HG03103 (cell line): Measurements from ENCODE around the gene CLCNKB.

Experiments used
- ATAC-seq: cut with Tn5 transposase; IDR thresholded peaks from one replicate; pipeline ENCODE4 v1.9.1; 2021; ENCODE audit warnings: low read depth; ENCODE audit not compliant: unreplicated experiment

The CLCNKB gene

DNA sequence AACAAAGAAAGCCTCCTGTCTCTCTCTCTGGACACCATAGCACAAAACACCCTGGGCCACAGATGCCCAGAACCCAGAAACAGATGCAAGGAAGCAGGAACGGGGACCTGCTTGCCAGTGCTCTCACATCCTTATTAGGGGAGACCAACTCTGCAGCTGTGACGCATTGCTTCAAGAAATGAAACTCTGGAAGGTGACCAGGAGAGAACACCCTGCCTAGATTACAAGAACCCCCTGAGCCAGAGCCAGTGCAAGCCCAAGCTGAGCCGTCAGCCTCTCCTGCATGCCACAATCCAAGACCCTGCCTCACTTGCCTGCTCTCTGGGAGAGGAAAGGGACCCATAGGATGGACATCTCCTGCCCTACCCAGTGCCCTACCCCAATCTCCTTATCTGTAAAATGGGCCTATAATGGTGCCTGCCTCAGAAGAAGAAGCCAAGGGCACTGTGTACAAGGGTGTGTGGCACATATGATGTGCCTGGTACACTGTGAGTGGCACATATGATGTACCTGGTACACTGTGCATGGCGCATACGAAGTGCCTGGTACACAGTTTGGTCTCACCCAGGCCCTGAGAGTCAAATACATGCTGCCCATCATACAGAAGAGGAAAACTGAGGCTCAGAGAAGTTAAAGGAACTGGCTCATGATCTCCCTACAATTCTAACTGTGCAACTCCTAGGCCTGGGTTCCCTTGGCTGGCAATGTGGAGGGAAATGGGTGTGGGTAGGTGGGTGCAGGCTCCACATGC lies 46.7 kb downstream of the CLCNKB start:
- ATAC-seq = no peak

DNA sequence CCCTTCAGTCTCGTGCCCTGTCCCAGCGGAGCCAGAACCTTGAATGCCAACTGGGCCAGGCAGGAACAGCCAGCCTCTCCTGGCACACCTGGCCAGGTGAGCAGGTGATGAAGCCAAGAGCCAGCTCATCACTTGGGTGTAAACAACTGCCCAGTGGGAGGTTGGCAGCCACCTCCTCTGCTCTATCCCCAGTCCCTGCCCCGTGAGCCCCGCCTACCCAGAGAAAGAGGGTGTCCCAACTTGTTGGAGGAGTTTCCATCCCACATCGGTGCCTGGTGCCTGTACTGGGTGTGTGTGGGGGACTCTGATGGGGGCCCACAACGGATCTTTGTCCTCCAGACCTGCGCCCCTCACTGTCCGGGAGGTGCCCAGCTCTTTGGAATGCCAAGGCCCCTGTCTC lies 47.7 kb downstream of the CLCNKB start:
- no peak for ATAC-seq

DNA sequence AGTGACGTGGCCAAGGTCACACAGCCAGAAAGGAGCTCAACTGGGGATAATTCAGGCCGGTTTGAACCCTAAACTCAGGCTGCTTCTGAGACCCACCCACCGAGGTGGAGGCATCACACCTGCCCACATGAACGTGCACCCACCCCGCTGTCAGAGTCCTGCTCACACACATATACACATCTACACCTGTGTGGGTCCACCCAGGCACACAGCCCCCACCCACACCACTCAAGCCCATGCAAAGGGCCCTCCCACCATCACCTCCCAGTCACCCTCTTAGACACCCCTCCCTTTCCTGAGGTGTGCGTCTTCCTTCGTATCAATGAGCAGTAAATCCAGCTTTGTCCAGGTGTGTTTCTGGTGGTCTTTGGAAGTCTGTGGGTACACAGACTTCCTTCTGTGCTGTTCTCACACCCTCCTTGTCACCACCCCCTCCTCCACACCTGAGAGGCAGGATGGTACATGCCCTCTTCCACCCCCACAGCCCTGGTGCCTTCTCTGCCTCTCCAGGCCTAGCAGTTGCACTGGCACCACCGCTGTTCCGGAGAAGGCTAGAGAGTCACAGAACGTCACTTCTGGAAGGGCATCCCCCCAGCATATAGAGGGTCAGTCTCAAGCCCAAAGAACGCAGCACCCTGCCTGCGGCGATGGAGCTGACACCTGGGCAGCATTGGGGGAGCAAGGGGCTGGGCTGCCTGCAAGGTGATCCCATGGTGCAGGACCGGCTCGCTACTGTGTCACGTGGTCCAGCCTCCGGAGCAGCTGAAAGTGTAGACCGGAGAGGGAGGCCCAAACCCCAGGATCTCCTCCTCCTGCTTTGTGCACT lies 48.7 kb downstream of the CLCNKB start:
- no peak for ATAC-seq

DNA sequence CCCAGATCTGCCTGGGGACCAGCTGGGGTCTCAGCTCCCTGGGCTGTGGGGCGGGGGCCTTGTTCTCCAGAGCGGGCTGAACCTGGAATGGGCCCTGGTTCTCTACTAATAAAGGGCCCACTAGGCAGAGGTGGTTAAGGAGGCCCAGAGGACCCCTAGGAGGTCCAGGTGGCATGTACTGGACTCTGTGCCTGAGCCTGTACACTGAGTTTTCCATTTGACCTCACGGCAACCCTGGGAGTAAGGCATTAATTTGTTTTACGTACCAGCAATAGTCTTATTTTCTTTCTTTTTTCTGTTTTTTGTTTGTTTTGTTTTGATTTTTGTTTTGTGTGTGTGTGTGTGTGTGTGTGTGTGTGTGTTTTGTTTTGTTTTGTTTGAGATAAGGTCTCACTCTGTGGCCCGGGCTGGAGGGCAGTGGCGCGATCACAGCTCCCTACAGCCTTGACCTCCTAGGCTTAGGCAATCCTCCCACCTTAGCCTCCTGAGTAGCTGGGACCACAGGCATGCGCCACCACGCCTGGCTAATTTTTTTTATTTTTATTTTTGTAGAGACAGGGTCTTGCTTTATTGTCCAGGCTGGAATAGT lies 49.4 kb downstream of the CLCNKB start:
- ATAC-seq = no peak

DNA sequence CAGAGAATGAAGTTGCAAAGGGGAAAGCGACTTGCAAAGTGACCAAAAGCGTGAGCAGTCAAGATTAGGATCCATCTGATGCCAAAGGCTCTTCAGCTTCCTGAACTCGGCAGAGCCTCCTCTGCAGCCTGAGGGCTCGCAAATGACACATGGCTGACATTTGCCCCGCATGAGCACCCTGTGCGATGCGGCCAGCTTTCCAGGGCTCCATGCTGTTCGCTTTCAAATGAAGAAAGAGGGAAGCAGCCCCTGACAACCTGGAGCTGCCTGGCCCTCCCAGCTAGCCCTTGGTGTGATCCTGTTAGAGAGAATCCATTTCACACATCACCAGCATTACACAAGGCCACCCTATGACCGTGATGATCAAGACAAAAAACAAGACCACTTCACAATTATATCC lies 50.0 kb downstream of the CLCNKB start:
- no peak for ATAC-seq

DNA sequence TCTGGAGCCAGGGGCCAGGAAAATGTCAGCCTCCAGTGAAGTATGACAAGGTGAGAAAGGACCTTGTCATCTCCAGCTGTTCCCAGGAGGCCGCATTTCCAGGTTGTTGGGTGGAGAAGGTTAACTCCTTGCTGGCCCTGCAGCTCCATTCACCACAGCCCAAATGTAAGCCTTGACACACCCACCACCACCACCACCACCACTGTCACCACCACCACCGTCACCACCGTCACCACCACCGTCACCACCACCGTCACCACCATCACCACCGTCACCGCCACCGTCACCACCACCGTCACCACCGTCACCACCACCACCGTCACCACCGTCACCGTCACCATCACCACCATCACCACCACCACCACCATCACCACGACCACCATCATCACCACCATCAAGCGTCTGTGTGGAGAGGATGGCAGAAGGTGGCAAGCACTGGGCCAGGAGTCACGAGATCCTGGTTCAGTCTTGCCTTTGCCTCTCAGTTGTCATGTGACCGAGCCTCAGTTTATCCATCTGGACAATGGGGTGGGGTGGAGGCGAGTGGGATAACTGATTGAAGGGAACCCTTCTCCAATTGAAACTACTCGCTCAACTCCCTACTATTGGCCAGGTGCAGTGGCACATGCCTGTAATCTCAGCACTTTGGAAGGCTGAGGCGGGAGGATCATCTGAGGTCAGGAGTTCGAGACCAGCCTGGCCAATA lies 51.0 kb downstream of the CLCNKB start:
- ATAC-seq = no peak

DNA sequence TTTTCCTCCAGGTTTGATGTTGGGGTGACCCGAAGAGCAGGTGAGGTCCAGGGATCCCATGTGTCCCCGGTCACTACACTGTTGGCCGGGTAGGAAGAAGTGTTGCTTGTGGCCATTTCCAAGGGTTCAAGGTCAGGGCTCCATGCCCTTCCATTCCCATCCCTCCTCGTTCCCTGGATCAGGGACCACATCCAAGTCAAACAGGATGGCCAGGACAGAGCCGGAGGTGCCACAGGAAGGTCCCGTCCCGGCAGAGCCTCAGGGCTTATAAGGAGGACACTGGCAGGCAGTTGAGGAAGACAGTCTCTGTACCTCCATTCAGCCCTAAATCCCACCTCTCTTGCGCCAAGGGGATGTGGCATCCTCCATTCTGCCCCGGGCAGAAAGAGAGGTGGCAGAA lies 51.9 kb downstream of the CLCNKB start:
- ATAC-seq = no peak

DNA sequence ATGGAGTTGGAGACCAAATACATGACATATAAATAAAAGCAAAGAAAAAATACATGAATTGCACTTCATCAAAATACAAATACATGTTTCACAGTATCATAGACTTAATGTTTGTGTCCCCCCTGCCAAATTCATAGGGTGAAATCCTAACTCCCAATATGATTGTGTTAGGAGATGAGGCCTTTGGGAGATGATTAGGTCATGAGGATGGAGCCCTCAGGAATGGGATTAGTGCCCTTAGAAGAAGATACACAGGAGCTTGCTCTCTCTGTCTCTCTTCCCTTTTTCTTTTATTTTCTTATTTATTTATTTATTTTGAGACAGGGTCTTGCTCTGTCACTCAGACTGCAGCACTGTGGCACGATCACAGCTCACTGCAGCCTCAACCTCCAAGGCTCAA lies 55.8 kb downstream of the CLCNKB start:
- ATAC-seq = no peak

DNA sequence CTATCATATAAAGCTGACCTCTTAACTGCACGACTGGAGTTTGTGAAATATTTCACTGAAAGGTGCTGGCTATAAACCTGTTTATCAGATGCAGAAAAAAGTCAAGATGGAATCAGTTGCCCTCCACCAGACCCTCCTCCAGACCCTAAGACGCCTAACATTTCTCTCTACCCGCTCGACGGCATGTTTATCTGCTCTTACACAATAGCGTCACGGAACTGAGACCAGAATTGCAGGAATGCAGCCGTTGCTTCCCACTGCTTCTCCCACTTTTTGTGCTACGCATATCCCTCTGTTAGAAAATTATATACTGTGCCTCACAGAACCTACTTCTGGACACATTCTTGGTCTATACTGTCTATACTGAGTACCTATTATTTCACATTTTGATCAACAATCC lies 58.0 kb downstream of the CLCNKB start:
- ATAC-seq = no peak
